Stomach (tissue), 9 donors: Measurements from ENCODE around the gene AMDHD2. TPM values are rescaled to one million over a fixed set of nuclear protein-coding genes. Genes with fewer than 3 reads are reported as not detected.
A peak's percentile ranks its signal among the peaks of the same experiment; 100 is the strongest.

Experiments used
- DNase-seq, 2 donors: peaks; one replicate each; pipeline versions ENCODE4 v3.0.0 to v3.0.0-alpha.2; 2013 to 2019
- H3K27ac ChIP-seq, 5 donors: fragments of 200-600 bp in 4 of 5; sonication (generic) in 4 of 5; one replicate each; pipeline ENCODE4 v1.5.1; 2013 to 2019; ENCODE audit warnings: mild to moderate bottlenecking in 1 of 5, moderate library complexity in 1 of 5
- H3K27me3 ChIP-seq, 3 donors: fragments of 200-600 bp; sonication (generic); one replicate each; pipeline ENCODE4 v1.5.1; 2017 to 2019; ENCODE audit warnings: mixed run types in 1 of 3
- H3K36me3 ChIP-seq, 4 donors: fragments of 200-600 bp; sonication (generic); 1 replicate in 3 of 4; 2 replicates in 1 of 4; pipeline ENCODE4 v1.5.1; 2016 to 2019
- H3K4me1 ChIP-seq, 4 donors: fragments of 200-600 bp; sonication (generic); one replicate each; pipeline ENCODE4 v1.5.1; 2016 to 2019
- H3K4me3 ChIP-seq, 4 donors: fragments of 200-600 bp; sonication (generic) in 3 of 4; one replicate each; pipeline ENCODE4 v1.5.1; 2016 to 2019; ENCODE audit warnings: mild to moderate bottlenecking in 1 of 4
- H3K9me3 ChIP-seq, 4 donors: fragments of 200-600 bp; sonication (generic); one replicate each; pipeline ENCODE4 v1.5.1; 2016 to 2019
- EP300 ChIP-seq: sonication (generic); formaldehyde crosslinking; IDR thresholded peaks from one replicate; pipeline ENCODE4 v1.6.1; 2017; ENCODE audit warnings: antibody characterized with exemption
- POLR2A ChIP-seq, 4 donors: fragments of 450-650 bp; IDR thresholded peaks; one replicate each; pipeline ENCODE4 v1.6.1; 2016; ENCODE audit warnings: antibody characterized with exemption in 4 of 4, control low read depth in 2 of 4, mild to moderate bottlenecking in 1 of 4, moderate library complexity in 1 of 4
- POLR2AphosphoS5 ChIP-seq, 3 donors: sonication (generic); formaldehyde crosslinking; IDR thresholded peaks; one replicate each; pipeline ENCODE4 v1.6.1; 2016; ENCODE audit warnings: antibody characterized with exemption in 3 of 3
- WGBS, 5 donors: extraction: QIAGEN DNeasy Blood & Tissue Kit in 3 of 5; methylation state at CpG; one replicate each; pipeline versions ENCODE4 v1.1.5 to v1.1.7; 2013 to 2018; 5-methylcytosine and 5-hydroxymethylcytosine counted together
- intact Hi-C: fragments of 100-400 bp; cut with DNase I; formaldehyde crosslinking; loops from one replicate; pipeline ENCODE4 v1.15.1; 2023; ENCODE audit warnings: low total_unique reads
- polyA plus RNA-seq, 3 donors: library from polyadenylated mRNA; stranded (reverse); fragments of 200-250 nt; gene quantifications; one replicate each; pipeline ENCODE4 v1.2.3, GENCODE V29; 2013
- total RNA-seq, 5 donors: library from RNA; depleted of rRNA; stranded (reverse); fragments of >200 nt; gene quantifications; one replicate each; pipeline versions ENCODE4 v1.1.0 to v1.2.3, GENCODE V29; 2014 to 2016
- TF ChIP-seq, protein P1 (sequence below), 7 experiments: fragments of 450-650 bp in 4 of 7; fragments of 200-600 bp in 3 of 7; sonication (generic) in 3 of 7; IDR thresholded peaks; one replicate each; pipeline ENCODE4 v1.5.1; 2016 to 2019; ENCODE audit warnings: antibody characterized with exemption in 7 of 7, control low read depth in 2 of 7, mild to moderate bottlenecking in 1 of 7
- donor health status: healthy with polysubstance abuse.
- donor health status: Bipolar disorder and iron deficiency.
- donor health status: healthy.

Gene AMDHD2
- total and polyA plus RNA-seq, 8 donors = 13.4 to 76.8 (median 22.9) TPM

DNA sequence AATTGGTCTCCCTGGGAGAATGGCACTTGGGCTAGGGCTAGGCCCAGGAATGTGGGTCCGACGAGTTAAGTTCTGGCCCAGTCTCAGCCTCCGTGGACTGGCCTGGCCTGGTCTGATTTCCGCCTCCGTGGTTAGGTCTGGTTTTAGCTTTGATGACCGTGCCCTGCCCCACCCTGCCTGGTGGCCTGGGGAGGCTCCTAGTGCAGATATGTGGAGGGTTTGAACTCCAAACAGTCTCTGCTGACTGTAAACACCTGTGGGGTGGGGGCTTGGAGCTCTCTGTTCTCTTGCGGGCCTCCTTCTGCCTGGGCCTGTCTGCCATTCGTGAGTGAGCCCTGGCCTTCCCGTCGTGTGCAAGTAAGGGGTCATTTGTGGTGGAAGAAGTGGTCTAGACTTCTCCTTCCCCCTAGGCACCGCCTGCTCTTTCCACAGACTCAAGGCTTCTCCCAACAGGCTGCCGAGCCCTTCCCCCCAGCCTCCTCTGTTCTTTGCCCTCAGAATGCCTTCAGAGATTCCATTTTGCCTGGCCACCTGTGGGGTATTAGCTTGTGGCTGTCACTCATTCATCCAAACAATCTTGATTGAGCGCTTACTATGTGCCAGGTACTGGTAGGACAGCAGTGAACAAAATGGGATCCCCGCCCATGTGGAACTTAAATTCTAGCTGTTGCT, 4.9 kb upstream of the AMDHD2 start:
- TF ChIP-seq POLR2A (IDR thresholded peaks at IDR 0.05) (no peak), POLR2AphosphoS5 (IDR thresholded peaks at IDR 0.05) (peak in 1 of 3 donors; percentile 34), EP300 (no peak)
- TF ChIP-seq, protein P1, sequence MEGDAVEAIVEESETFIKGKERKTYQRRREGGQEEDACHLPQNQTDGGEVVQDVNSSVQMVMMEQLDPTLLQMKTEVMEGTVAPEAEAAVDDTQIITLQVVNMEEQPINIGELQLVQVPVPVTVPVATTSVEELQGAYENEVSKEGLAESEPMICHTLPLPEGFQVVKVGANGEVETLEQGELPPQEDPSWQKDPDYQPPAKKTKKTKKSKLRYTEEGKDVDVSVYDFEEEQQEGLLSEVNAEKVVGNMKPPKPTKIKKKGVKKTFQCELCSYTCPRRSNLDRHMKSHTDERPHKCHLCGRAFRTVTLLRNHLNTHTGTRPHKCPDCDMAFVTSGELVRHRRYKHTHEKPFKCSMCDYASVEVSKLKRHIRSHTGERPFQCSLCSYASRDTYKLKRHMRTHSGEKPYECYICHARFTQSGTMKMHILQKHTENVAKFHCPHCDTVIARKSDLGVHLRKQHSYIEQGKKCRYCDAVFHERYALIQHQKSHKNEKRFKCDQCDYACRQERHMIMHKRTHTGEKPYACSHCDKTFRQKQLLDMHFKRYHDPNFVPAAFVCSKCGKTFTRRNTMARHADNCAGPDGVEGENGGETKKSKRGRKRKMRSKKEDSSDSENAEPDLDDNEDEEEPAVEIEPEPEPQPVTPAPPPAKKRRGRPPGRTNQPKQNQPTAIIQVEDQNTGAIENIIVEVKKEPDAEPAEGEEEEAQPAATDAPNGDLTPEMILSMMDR (IDR thresholded peaks at IDR 0.05) = no peak
- H3K27me3 ChIP-seq = no peaks in the 10 kb centered on the region
- peaks cover 0 to 17% (median 9%) of the 10 kb centered on the region in 4 donors for H3K36me3 ChIP-seq
- peak; percentile 55 to 72 for DNase-seq
- H3K27ac ChIP-seq = peak overlapping the region; percentile 96 to 99 (median 99)
- H3K4me3 ChIP-seq = peak overlapping the region; percentile 67 to 100 (median 86)
- H3K4me1 ChIP-seq = peaks cover 68 to 81% (median 80%) of the 10 kb centered on the region in 4 donors
- H3K9me3 ChIP-seq = no peaks in the 10 kb centered on the region
- 17 to 21% (median 20%) methylated on average over 14 of the region's 14 CpGs for whole genome bisulfite sequencing, 5 donors
- intact Hi-C loops = no loop called here

DNA sequence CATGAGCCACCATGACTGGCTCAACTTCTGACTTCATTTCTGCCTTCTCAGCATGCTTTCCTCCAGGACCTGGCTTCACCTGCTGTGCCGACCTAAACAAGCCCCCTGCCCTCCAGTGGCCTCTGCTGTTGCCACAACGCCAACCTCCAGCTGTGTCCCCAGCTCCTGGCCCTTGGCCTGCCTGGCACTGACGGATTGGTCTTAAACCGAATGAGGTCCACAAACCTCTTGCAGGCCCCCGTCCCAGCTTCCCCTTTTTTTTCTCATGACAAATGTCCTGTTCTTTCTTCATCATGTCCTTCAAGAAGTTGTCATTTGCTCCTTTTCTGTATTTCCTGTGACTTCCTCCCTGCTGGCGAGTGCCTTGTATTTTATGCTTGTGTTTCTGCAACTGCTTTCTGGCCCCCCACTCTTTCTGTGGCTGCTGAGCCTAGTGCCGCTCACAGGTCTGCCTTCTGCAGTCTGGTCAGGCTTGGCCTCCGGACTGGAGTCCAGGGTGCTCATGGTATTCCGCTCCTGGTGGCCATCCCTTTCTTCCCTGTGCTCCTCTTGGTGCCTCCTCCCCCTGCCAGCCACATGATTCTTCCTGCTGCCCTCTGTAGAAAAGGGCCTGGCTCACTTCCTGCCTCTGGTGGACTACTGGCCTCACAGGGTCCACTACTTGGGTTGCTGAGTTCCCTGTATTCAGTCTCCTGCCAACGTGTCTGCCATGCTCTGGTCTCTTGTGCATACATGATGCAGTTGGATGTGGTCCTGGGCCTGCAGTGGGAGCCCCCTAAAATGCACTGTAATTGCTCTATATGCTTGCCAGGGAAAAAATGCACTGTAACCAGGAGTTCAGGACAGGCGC, 3.6 kb upstream of the AMDHD2 start:
- WGBS, 5 donors = 42 to 53% (median 44%) methylated on average over 10 to 11 of the region's 11 CpGs
- intact Hi-C loops = no loop called here
- Histone ChIP-seq H3K36me3 (peaks cover 0 to 17% (median 9%) of the 10 kb centered on the region in 4 donors), H3K27me3 (no peaks in the 10 kb centered on the region), H3K4me3 (peak overlapping the region in 3 of 4 donors; percentile 14 to 92 (median 67)), H3K4me1 (peaks cover 71 to 85% (median 82%) of the 10 kb centered on the region in 4 donors), H3K27ac (peak overlapping the region; percentile 2 to 99 (median 99)), H3K9me3 (no peaks in the 10 kb centered on the region)
- no peak for DNase-seq
- TF ChIP-seq POLR2AphosphoS5 (IDR thresholded peaks at IDR 0.05) = no peak
- TF ChIP-seq, protein P1 (IDR thresholded peaks at IDR 0.05) = no peak
- TF ChIP-seq EP300 = no peak
- no peak for TF ChIP-seq POLR2A (IDR thresholded peaks at IDR 0.05)

DNA sequence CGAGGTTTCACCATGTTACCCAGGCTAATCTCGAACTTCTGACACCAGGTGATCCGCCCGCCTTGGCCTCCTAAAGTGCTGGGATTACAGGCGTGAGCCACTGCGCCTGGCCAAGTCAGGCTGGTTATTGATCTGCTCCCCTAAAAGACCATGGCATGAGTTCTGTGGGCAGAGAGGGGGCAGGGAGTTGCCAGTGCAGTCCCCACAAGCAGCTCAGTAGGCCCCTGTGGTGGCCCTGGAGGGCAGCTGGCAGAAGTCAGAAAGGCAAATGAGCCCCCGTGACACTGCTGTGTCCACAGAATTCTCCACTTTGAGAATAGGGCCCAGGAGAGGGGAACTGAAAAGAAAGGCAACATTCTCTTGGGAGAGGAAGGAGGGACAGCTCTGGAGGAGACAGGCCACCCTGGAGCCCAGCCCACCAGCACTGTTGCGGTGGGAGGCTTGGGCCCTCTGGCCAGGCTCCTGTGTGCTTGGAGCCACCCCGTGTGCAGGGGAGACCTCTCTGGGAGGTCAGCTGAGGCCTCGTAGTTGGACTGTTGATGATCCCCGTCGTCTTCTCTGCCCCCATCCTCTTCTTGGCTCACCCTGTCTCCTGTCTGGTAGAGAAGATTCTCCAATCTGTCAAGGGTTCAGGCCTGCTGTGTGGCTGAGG, 2.1 kb upstream of the AMDHD2 start:
- Histone ChIP-seq H3K27ac (peak overlapping the region in 4 of 5 donors; percentile 81 to 99 (median 99)), H3K9me3 (no peaks in the 10 kb centered on the region), H3K27me3 (no peaks in the 10 kb centered on the region), H3K36me3 (peaks cover 3 to 25% (median 20%) of the 10 kb centered on the region in 4 donors), H3K4me3 (peak overlapping the region in 1 of 4 donors; percentile 92), H3K4me1 (peaks cover 63 to 77% (median 71%) of the 10 kb centered on the region in 4 donors)
- TF ChIP-seq, protein P1 (IDR thresholded peaks at IDR 0.05) = no peak
- TF ChIP-seq EP300 = no peak
- TF ChIP-seq POLR2AphosphoS5 (IDR thresholded peaks at IDR 0.05) = no peak
- TF ChIP-seq POLR2A (IDR thresholded peaks at IDR 0.05) = no peak
- DNase-seq = no peak
- intact Hi-C loops = no loop called here
- WGBS, 5 donors = 62 to 76% (median 69%) methylated on average over 8 to 12 of the region's 12 CpGs
